A549 (cell line): ENCODE measurements around the gene AHCY. TPM values are rescaled to one million over a fixed set of nuclear protein-coding genes. Genes with fewer than 3 reads are reported as not detected.

Experiments used
- ATAC-seq, 2 experiments: fragments of 200-7000 bp in 1 of 2; fragments of >200 bp in 1 of 2; cut with Nextera tagmentation in 1 of 2; cut with Tn5 transposase in 1 of 2; 3 replicates each; pipeline versions ENCODE4 v1.8.0 to v1.9.1; 2018 to 2020; ENCODE audit warnings: mild to moderate bottlenecking in 1 of 2, moderate library complexity in 1 of 2
- CTCF ChIA-PET: fragments of 300-600 bp; sonication (Branson Sonifier 250); formaldehyde crosslinking; extraction: SDS; loops from one replicate; lab custom pipeline; 2021; ENCODE audit warnings: antibody characterized with exemption, inconsistent platforms; lab: Yijun Ruan, JAX
- POLR2A ChIA-PET: fragments of 350-600 bp; formaldehyde crosslinking; extraction: SDS; loops from one replicate; lab custom pipeline; 2021; ENCODE audit warnings: antibody characterized with exemption, inconsistent platforms; lab: Yijun Ruan, JAX
- DNase-seq, 2 experiments: peaks; one replicate each; pipeline versions ENCODE4 v3.0.0 to v3.0.0-alpha.2; 2011 to 2016; ENCODE audit warnings: low read depth in 1 of 2, low spot score in 1 of 2
- FAIRE-seq: peaks from 2 replicates; lab custom pipeline; 2011; peaks lifted over from hg19 to GRCh38; lab: Jason Lieb, UNC
- H3K27ac ChIP-seq, 2 experiments: fragments of >200 bp; sonication (Bioruptor Twin); formaldehyde crosslinking; 3 replicates each; pipeline ENCODE4 v1.5.1; 2016 to 2017
- H3K4me1 ChIP-seq: fragments of >200 bp; sonication (Bioruptor Twin); formaldehyde crosslinking; 3 replicates; pipeline ENCODE4 v1.6.1; 2016
- H3K4me2 ChIP-seq: fragments of >200 bp; sonication (Bioruptor Twin); formaldehyde crosslinking; 3 replicates; pipeline ENCODE4 v1.6.1; 2016
- H3K4me3 ChIP-seq: fragments of >200 bp; sonication (Bioruptor Twin); formaldehyde crosslinking; 3 replicates; pipeline ENCODE4 v1.5.1; 2016
- H3K9me3 ChIP-seq: fragments of >200 bp; sonication (Bioruptor Twin); formaldehyde crosslinking; 3 replicates; pipeline ENCODE4 v1.6.1; 2016
- CBX2 ChIP-seq: fragments of 200-600 bp; sonication (generic); IDR thresholded peaks from 2 replicates; pipeline ENCODE4 v1.6.1; 2016; ENCODE audit warnings: low read depth, mild to moderate bottlenecking, borderline replicate concordance
- EHMT2 ChIP-seq: fragments of 200-600 bp; sonication (generic); IDR thresholded peaks from 2 replicates; pipeline ENCODE4 v1.6.1; 2016; ENCODE audit warnings: antibody characterized with exemption, low read depth, mild to moderate bottlenecking, moderate library complexity
- EP300 ChIP-seq, 2 experiments: fragments of >200 bp; sonication (Bioruptor Twin); formaldehyde crosslinking; IDR thresholded peaks; 2 replicates in 1 of 2; 3 replicates in 1 of 2; pipeline ENCODE4 v1.6.1; 2016 to 2017
- ESRRA ChIP-seq: fragments of 150-350 bp; IDR thresholded peaks from 2 replicates; pipeline ENCODE4 v1.6.1; 2014; ENCODE audit warnings: mild to moderate bottlenecking, low read length, borderline replicate concordance
- FOSL2 ChIP-seq, 2 experiments: fragments of 450-650 bp in 1 of 2; fragments of >200 bp in 1 of 2; sonication (Bioruptor Twin) in 1 of 2; formaldehyde crosslinking; IDR thresholded peaks; 2 replicates each; pipeline versions ENCODE4 v1.5.0 to v1.6.1; 2016 to 2020; ENCODE audit warnings: mild to moderate bottlenecking in 1 of 2, moderate library complexity in 1 of 2
- GATA3 ChIP-seq: IDR thresholded peaks from 2 replicates; pipeline ENCODE4 v1.6.1; 2012; ENCODE audit warnings: borderline replicate concordance
- HDAC2 ChIP-seq: fragments of 200-600 bp; sonication (generic); IDR thresholded peaks from 2 replicates; pipeline ENCODE4 v1.6.1; 2016
- HOXB5 ChIP-seq: fragments of 250-450 bp; sonication (Bioruptor Pico); IDR thresholded peaks from 2 replicates; pipeline ENCODE4 v1.5.0; 2020; ENCODE audit warnings: mild to moderate bottlenecking, moderate library complexity
- JUN ChIP-seq, 2 experiments: fragments of >200 bp; sonication (Bioruptor Twin); formaldehyde crosslinking; IDR thresholded peaks; 2 replicates in 1 of 2; 3 replicates in 1 of 2; pipeline ENCODE4 v1.6.1; 2016 to 2017
- KDM5A ChIP-seq: fragments of 200-600 bp; sonication (generic); IDR thresholded peaks from 2 replicates; pipeline ENCODE4 v1.6.1; 2016; ENCODE audit warnings: antibody characterized with exemption, mild to moderate bottlenecking
- MAZ ChIP-seq: fragments of 150-350 bp; IDR thresholded peaks from 2 replicates; pipeline ENCODE4 v1.6.1; 2014; ENCODE audit warnings: antibody characterized with exemption, low read depth, low read length, borderline replicate concordance
- MYC ChIP-seq: IDR thresholded peaks from 2 replicates; pipeline ENCODE4 v1.6.1; 2012; ENCODE audit warnings: mild to moderate bottlenecking, inconsistent platforms, low read length, improper control_type of control experiment, borderline replicate concordance
- NPAS2 ChIP-seq: fragments of 250-450 bp; sonication (Bioruptor Pico); IDR thresholded peaks from 2 replicates; pipeline ENCODE4 v1.8.0; 2022; ENCODE audit warnings: mild to moderate bottlenecking, moderate library complexity, borderline replicate concordance
- NR3C1 ChIP-seq: fragments of >200 bp; sonication (Bioruptor Twin); formaldehyde crosslinking; IDR thresholded peaks from 3 replicates; pipeline ENCODE4 v1.6.1; 2017
- PHF8 ChIP-seq: fragments of 200-600 bp; sonication (generic); IDR thresholded peaks from 2 replicates; pipeline ENCODE4 v1.6.1; 2016; ENCODE audit warnings: low read depth, mild to moderate bottlenecking, antibody characterized with exemption, moderate library complexity, borderline replicate concordance
- TFCP2L1 ChIP-seq: fragments of 250-450 bp; sonication (Bioruptor Pico); IDR thresholded peaks from 2 replicates; pipeline ENCODE4 v1.5.0; 2021; ENCODE audit warnings: mild to moderate bottlenecking
- ZC3H11A ChIP-seq: fragments of 450-650 bp; IDR thresholded peaks from 2 replicates; pipeline ENCODE4 v1.6.1; 2014; ENCODE audit warnings: antibody characterized with exemption, mild to moderate bottlenecking
- ZFP36 ChIP-seq: fragments of 450-650 bp; IDR thresholded peaks from 2 replicates; pipeline ENCODE4 v1.6.1; 2014; ENCODE audit warnings: borderline replicate concordance; ENCODE audit not compliant: partially characterized antibody
- ZSCAN20 ChIP-seq: fragments of 250-450 bp; sonication (Bioruptor Pico); IDR thresholded peaks from 2 replicates; pipeline ENCODE4 v1.8.0; 2022; ENCODE audit warnings: mild to moderate bottlenecking, moderate library complexity
- WGBS: methylation state at CpG from one replicate; pipeline ENCODE4 v1.1.6; 2017; ENCODE audit errors: missing lambda C conversion rate; 5-methylcytosine and 5-hydroxymethylcytosine counted together
- polyA plus RNA-seq, 4 experiments: library from polyadenylated mRNA; depleted of rRNA in 3 of 4; stranded (reverse); fragments of >200 nt; fragmentation: RNase III in 1 of 4; extraction: RNeasy Plus Mini Kit Qiagen cat#74134 plus additional on column Dnase treatment in 1 of 4; gene quantifications; 2 replicates in 3 of 4; 3 replicates in 1 of 4; pipeline ENCODE4 v1.2.3, GENCODE V29; 2011 to 2017
- TF ChIP-seq, protein P1 (sequence below): fragments of 250-450 bp; sonication (Bioruptor Pico); IDR thresholded peaks from 2 replicates; pipeline ENCODE4 v1.5.0; 2021; ENCODE audit warnings: mild to moderate bottlenecking, moderate library complexity, borderline replicate concordance
- TF ChIP-seq, protein P2 (sequence below): IDR thresholded peaks from 2 replicates; pipeline ENCODE4 v1.6.1; 2012; ENCODE audit warnings: low read depth, borderline replicate concordance
- TF ChIP-seq, protein P3 (sequence below): IDR thresholded peaks from 2 replicates; pipeline ENCODE4 v1.6.1; 2012
- TF ChIP-seq, protein P4 (sequence below): fragments of 150-350 bp; IDR thresholded peaks from 2 replicates; pipeline ENCODE4 v1.6.1; 2014; ENCODE audit warnings: low read depth, mild to moderate bottlenecking, low read length
- TF ChIP-seq, protein P5 (sequence below): fragments of 450-650 bp; IDR thresholded peaks from 2 replicates; pipeline ENCODE4 v1.6.1; 2014; ENCODE audit warnings: antibody characterized with exemption

The AHCY gene
- polyA plus RNA-seq, 2 of the 4 experiments (the other 2 are of a cell fraction), result 274 to 290 TPM

DNA sequence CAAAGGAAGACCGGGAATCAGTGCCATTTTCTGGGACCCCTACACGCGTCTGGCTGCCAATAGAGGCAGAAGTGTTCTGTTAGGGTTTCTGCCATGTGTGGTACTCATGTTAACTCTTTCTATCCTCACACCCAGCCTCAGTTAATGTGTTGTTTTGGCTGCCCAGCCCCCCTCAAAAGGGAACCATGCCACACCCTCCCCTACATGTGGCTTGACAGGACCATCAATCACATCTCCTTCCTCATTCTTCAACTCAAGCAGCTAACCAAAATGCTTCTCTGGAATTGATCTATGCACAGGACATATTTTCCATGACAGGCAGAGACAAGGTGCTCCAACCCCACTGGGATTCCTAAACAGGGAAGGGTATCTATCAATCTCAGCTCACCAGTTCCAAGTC lies 22.0 kb downstream of the AHCY start:
- H3K4me2 ChIP-seq, result no peak overlapping the region
- ChIA-PET POLR2A (no interaction called here), CTCF (interaction anchor here (1.1 to 1.5 kb wide), 3 partner anchors 15 to 91 kb away, joined by 3 to 5 read pairs (median 3); no protein-coding TSS in a partner anchor)
- no peak overlapping the region for H3K27ac ChIP-seq
- whole genome bisulfite sequencing, result 95% methylated on average over 3 of the region's 3 CpGs
- ATAC-seq (no peak), DNase-seq (no peak), FAIRE-seq (no peak)
- no peak for TF ChIP-seq ZFP36
- TF ChIP-seq ZSCAN20 (CRISPR knock-in tag), result no peak
- no peak for TF ChIP-seq NPAS2 (CRISPR knock-in tag)
- no peak for TF ChIP-seq MYC
- no peak for TF ChIP-seq NR3C1
- TF ChIP-seq GATA3, result no peak
- no peak for TF ChIP-seq CBX2
- TF ChIP-seq, protein P1, sequence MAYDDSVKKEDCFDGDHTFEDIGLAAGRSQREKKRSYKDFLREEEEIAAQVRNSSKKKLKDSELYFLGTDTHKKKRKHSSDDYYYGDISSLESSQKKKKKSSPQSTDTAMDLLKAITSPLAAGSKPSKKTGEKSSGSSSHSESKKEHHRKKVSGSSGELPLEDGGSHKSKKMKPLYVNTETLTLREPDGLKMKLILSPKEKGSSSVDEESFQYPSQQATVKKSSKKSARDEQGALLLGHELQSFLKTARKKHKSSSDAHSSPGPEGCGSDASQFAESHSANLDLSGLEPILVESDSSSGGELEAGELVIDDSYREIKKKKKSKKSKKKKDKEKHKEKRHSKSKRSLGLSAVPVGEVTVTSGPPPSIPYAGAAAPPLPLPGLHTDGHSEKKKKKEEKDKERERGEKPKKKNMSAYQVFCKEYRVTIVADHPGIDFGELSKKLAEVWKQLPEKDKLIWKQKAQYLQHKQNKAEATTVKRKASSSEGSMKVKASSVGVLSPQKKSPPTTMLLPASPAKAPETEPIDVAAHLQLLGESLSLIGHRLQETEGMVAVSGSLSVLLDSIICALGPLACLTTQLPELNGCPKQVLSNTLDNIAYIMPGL (CRISPR knock-in tag), result no peak
- TF ChIP-seq, protein P2, sequence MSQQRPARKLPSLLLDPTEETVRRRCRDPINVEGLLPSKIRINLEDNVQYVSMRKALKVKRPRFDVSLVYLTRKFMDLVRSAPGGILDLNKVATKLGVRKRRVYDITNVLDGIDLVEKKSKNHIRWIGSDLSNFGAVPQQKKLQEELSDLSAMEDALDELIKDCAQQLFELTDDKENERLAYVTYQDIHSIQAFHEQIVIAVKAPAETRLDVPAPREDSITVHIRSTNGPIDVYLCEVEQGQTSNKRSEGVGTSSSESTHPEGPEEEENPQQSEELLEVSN, result no peak
- no peak for TF ChIP-seq HDAC2
- no peak for TF ChIP-seq EHMT2
- TF ChIP-seq, protein P3, sequence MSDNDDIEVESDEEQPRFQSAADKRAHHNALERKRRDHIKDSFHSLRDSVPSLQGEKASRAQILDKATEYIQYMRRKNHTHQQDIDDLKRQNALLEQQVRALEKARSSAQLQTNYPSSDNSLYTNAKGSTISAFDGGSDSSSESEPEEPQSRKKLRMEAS, result no peak
- no peak overlapping the region for H3K4me3 ChIP-seq
- no peaks in the 10 kb centered on the region for H3K4me1 ChIP-seq
- no peaks in the 10 kb centered on the region for H3K9me3 ChIP-seq

DNA sequence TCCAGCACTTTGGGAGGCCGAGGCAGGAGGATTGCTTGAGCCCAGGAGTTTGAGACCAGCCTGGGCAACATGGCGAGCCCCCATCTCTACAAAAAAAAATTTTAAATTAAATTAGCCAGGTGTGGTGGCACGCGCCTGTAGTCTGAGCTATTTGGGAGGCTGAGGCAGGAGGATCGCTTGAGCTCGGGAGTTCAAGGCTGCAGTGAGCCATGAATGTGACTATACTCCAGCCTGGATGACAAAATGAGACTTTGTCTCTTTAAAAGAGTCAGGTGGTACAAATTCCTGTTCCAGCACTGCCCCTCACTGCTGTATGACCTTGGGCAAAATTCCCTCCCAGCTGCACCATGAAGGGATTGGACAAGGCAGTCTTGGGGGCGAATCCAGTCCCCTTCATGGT lies 28.5 kb downstream of the AHCY start:
- Histone ChIP-seq H3K4me2 (no peak overlapping the region), H3K9me3 (no peaks in the 10 kb centered on the region), H3K4me1 (no peaks in the 10 kb centered on the region), H3K4me3 (no peak overlapping the region), H3K27ac (no peak overlapping the region)
- ChIA-PET POLR2A (interaction anchor here (0.6 kb wide), 1 partner anchor 890 kb away, joined by 4 read pairs; no protein-coding TSS in a partner anchor), CTCF (interaction anchor here (1.0 to 1.1 kb wide), 3 partner anchors 24 to 248 kb away, joined by 3 to 4 read pairs (median 3); no protein-coding TSS in a partner anchor)
- FAIRE-seq, result no peak
- WGBS, result 93% methylated on average over 7 of the region's 7 CpGs
- TF ChIP-seq ZSCAN20 (CRISPR knock-in tag) (no peak), ESRRA (no peak), MAZ (no peak), FOSL2 (IDR thresholded peaks at IDR 0.05) (no peak), FOSL2 (CRISPR knock-in tag; IDR thresholded peaks at IDR 0.05) (no peak), NR3C1 (no peak), HDAC2 (no peak), JUN (IDR thresholded peaks at IDR 0.05) (no peak), ZC3H11A (no peak), PHF8 (no peak), EHMT2 (no peak), HOXB5 (CRISPR knock-in tag) (no peak), KDM5A (no peak), EP300 (IDR thresholded peaks at IDR 0.05) (no peak), TFCP2L1 (CRISPR knock-in tag) (no peak)
- TF ChIP-seq, protein P1 (CRISPR knock-in tag), result no peak
- TF ChIP-seq, protein P4, sequence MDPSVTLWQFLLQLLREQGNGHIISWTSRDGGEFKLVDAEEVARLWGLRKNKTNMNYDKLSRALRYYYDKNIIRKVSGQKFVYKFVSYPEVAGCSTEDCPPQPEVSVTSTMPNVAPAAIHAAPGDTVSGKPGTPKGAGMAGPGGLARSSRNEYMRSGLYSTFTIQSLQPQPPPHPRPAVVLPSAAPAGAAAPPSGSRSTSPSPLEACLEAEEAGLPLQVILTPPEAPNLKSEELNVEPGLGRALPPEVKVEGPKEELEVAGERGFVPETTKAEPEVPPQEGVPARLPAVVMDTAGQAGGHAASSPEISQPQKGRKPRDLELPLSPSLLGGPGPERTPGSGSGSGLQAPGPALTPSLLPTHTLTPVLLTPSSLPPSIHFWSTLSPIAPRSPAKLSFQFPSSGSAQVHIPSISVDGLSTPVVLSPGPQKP, result no peak
- TF ChIP-seq, protein P5, sequence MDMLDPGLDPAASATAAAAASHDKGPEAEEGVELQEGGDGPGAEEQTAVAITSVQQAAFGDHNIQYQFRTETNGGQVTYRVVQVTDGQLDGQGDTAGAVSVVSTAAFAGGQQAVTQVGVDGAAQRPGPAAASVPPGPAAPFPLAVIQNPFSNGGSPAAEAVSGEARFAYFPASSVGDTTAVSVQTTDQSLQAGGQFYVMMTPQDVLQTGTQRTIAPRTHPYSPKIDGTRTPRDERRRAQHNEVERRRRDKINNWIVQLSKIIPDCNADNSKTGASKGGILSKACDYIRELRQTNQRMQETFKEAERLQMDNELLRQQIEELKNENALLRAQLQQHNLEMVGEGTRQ, result no peak
- DNase-seq, result no peak
- no peak for ATAC-seq
